A549 (cell line): ENCODE results near the gene ANKDD1A. TPM values are rescaled to one million over a fixed set of nuclear protein-coding genes. Genes with fewer than 3 reads are reported as not detected.
A peak's percentile ranks its signal among the peaks of the same experiment; 100 is the strongest.

Source experiments
- ATAC-seq, 2 experiments: fragments of 200-7000 bp in 1 of 2; fragments of >200 bp in 1 of 2; cut with Nextera tagmentation in 1 of 2; cut with Tn5 transposase in 1 of 2; 3 replicates each; pipeline versions ENCODE4 v1.8.0 to v1.9.1; 2018 to 2020; ENCODE audit warnings: mild to moderate bottlenecking in 1 of 2, moderate library complexity in 1 of 2
- CTCF ChIA-PET: fragments of 300-600 bp; sonication (Branson Sonifier 250); formaldehyde crosslinking; extraction: SDS; loops from one replicate; lab custom pipeline; 2021; ENCODE audit warnings: antibody characterized with exemption, inconsistent platforms; lab: Yijun Ruan, JAX
- POLR2A ChIA-PET: fragments of 350-600 bp; formaldehyde crosslinking; extraction: SDS; loops from one replicate; lab custom pipeline; 2021; ENCODE audit warnings: antibody characterized with exemption, inconsistent platforms; lab: Yijun Ruan, JAX
- DNase-seq, 2 experiments: peaks; one replicate each; pipeline versions ENCODE4 v3.0.0 to v3.0.0-alpha.2; 2011 to 2016; ENCODE audit warnings: low read depth in 1 of 2, low spot score in 1 of 2
- FAIRE-seq: peaks from 2 replicates; lab custom pipeline; 2011; peaks lifted over from hg19 to GRCh38; lab: Jason Lieb, UNC
- H3K27ac ChIP-seq, 2 experiments: fragments of >200 bp; sonication (Bioruptor Twin); formaldehyde crosslinking; 3 replicates each; pipeline ENCODE4 v1.5.1; 2016 to 2017
- H3K4me1 ChIP-seq: fragments of >200 bp; sonication (Bioruptor Twin); formaldehyde crosslinking; 3 replicates; pipeline ENCODE4 v1.6.1; 2016
- H3K4me2 ChIP-seq: fragments of >200 bp; sonication (Bioruptor Twin); formaldehyde crosslinking; 3 replicates; pipeline ENCODE4 v1.6.1; 2016
- H3K4me3 ChIP-seq: fragments of >200 bp; sonication (Bioruptor Twin); formaldehyde crosslinking; 3 replicates; pipeline ENCODE4 v1.5.1; 2016
- H3K9me3 ChIP-seq: fragments of >200 bp; sonication (Bioruptor Twin); formaldehyde crosslinking; 3 replicates; pipeline ENCODE4 v1.6.1; 2016
- CBX8 ChIP-seq: fragments of 200-600 bp; sonication (generic); IDR thresholded peaks from 2 replicates; pipeline ENCODE4 v1.6.1; 2016
- CHD2 ChIP-seq: fragments of 150-350 bp; IDR thresholded peaks from 2 replicates; pipeline ENCODE4 v1.6.1; 2014; ENCODE audit warnings: low read length; ENCODE audit not compliant: partially characterized antibody
- CHD4 ChIP-seq: fragments of 200-600 bp; sonication (generic); IDR thresholded peaks from 2 replicates; pipeline ENCODE4 v1.6.1; 2016; ENCODE audit warnings: antibody characterized with exemption, mild to moderate bottlenecking, borderline replicate concordance
- EHMT2 ChIP-seq: fragments of 200-600 bp; sonication (generic); IDR thresholded peaks from 2 replicates; pipeline ENCODE4 v1.6.1; 2016; ENCODE audit warnings: antibody characterized with exemption, low read depth, mild to moderate bottlenecking, moderate library complexity
- EP300 ChIP-seq, 2 experiments: fragments of >200 bp; sonication (Bioruptor Twin); formaldehyde crosslinking; IDR thresholded peaks; 2 replicates in 1 of 2; 3 replicates in 1 of 2; pipeline ENCODE4 v1.6.1; 2016 to 2017
- KDM1A ChIP-seq: fragments of 200-600 bp; sonication (generic); IDR thresholded peaks from 2 replicates; pipeline ENCODE4 v1.6.1; 2016; ENCODE audit warnings: low read depth, mild to moderate bottlenecking
- KDM5A ChIP-seq: fragments of 200-600 bp; sonication (generic); IDR thresholded peaks from 2 replicates; pipeline ENCODE4 v1.6.1; 2016; ENCODE audit warnings: antibody characterized with exemption, mild to moderate bottlenecking
- MAZ ChIP-seq: fragments of 150-350 bp; IDR thresholded peaks from 2 replicates; pipeline ENCODE4 v1.6.1; 2014; ENCODE audit warnings: antibody characterized with exemption, low read depth, low read length, borderline replicate concordance
- NFE2L2 ChIP-seq: fragments of 150-350 bp; conservative IDR thresholded peaks from 2 replicates; pipeline ENCODE4 v1.6.1; 2014; ENCODE audit warnings: low read length
- PHF8 ChIP-seq: fragments of 200-600 bp; sonication (generic); IDR thresholded peaks from 2 replicates; pipeline ENCODE4 v1.6.1; 2016; ENCODE audit warnings: low read depth, mild to moderate bottlenecking, antibody characterized with exemption, moderate library complexity, borderline replicate concordance
- RCOR1 ChIP-seq: fragments of 150-350 bp; IDR thresholded peaks from 2 replicates; pipeline ENCODE4 v1.6.1; 2014; ENCODE audit warnings: antibody characterized with exemption, low read length, low read depth
- RNF2 ChIP-seq: fragments of 200-600 bp; sonication (generic); IDR thresholded peaks from 2 replicates; pipeline ENCODE4 v1.6.1; 2016; ENCODE audit warnings: low read depth, mild to moderate bottlenecking, antibody characterized with exemption, moderate library complexity, borderline replicate concordance
- SMC3 ChIP-seq: fragments of >200 bp; sonication (Bioruptor Twin); formaldehyde crosslinking; IDR thresholded peaks from 3 replicates; pipeline ENCODE4 v1.6.1; 2018; ENCODE audit warnings: inconsistent platforms
- TP53 ChIP-seq: fragments of 250-450 bp; sonication (Bioruptor Pico); IDR thresholded peaks from 2 replicates; pipeline ENCODE4 v1.5.0; 2021; ENCODE audit warnings: mild to moderate bottlenecking, moderate library complexity
- ZSCAN20 ChIP-seq: fragments of 250-450 bp; sonication (Bioruptor Pico); IDR thresholded peaks from 2 replicates; pipeline ENCODE4 v1.8.0; 2022; ENCODE audit warnings: mild to moderate bottlenecking, moderate library complexity
- WGBS: methylation state at CpG from one replicate; pipeline ENCODE4 v1.1.6; 2017; ENCODE audit errors: missing lambda C conversion rate; 5-methylcytosine and 5-hydroxymethylcytosine counted together
- polyA plus RNA-seq, 4 experiments: library from polyadenylated mRNA; depleted of rRNA in 3 of 4; stranded (reverse); fragments of >200 nt; fragmentation: RNase III in 1 of 4; extraction: RNeasy Plus Mini Kit Qiagen cat#74134 plus additional on column Dnase treatment in 1 of 4; gene quantifications; 2 replicates in 3 of 4; 3 replicates in 1 of 4; pipeline ENCODE4 v1.2.3, GENCODE V29; 2011 to 2017
- TF ChIP-seq, protein P1 (sequence below): fragments of >200 bp; sonication (Bioruptor Twin); formaldehyde crosslinking; IDR thresholded peaks from 3 replicates; pipeline ENCODE4 v1.5.1; 2016
- TF ChIP-seq, protein P2 (sequence below): IDR thresholded peaks from 2 replicates; pipeline ENCODE4 v1.6.1; 2012
- TF ChIP-seq, protein P3 (sequence below): fragments of >200 bp; sonication (Bioruptor Twin); formaldehyde crosslinking; IDR thresholded peaks from 3 replicates; pipeline ENCODE4 v1.6.1; 2016

ANKDD1A gene
- polyA plus RNA-seq, 2 of the 4 experiments (the other 2 are of a cell fraction) = 2.7 to 2.8 TPM

DNA sequence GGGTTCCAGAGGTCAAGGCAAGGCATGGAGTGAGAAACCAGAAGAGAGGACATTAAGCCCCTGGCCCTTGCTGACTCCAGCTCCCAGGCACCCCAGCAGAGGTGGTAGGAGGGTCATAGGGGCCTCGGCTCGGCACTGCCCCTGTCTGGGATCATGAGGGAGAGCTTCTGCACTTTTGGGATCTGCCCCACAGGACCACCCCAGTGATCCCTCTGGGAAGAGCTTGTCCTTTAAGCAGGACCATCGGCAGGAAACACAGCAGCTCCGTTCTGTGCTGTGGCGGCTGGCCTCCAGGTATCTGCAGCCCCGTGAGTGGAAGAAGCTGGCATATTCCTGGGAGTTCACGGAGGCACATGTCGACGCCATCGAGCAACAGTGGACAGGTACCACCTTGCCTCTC lies 35.5 kb downstream of the ANKDD1A start:
- H3K9me3 ChIP-seq = no peaks in the 10 kb centered on the region
- FAIRE-seq (no peak), DNase-seq (no peak), ATAC-seq (peak in 1 of 2 experiments; percentile 12; a peak in 3 of 6 replicates)
- ChIA-PET POLR2A (no interaction called here), CTCF (interaction anchor here (0.7 kb wide), 1 partner anchor 9 kb away, joined by 3 read pairs; no protein-coding TSS in a partner anchor)
- H3K4me3 ChIP-seq = no peak overlapping the region
- H3K4me2 ChIP-seq = no peak overlapping the region
- TF ChIP-seq, protein P1, sequence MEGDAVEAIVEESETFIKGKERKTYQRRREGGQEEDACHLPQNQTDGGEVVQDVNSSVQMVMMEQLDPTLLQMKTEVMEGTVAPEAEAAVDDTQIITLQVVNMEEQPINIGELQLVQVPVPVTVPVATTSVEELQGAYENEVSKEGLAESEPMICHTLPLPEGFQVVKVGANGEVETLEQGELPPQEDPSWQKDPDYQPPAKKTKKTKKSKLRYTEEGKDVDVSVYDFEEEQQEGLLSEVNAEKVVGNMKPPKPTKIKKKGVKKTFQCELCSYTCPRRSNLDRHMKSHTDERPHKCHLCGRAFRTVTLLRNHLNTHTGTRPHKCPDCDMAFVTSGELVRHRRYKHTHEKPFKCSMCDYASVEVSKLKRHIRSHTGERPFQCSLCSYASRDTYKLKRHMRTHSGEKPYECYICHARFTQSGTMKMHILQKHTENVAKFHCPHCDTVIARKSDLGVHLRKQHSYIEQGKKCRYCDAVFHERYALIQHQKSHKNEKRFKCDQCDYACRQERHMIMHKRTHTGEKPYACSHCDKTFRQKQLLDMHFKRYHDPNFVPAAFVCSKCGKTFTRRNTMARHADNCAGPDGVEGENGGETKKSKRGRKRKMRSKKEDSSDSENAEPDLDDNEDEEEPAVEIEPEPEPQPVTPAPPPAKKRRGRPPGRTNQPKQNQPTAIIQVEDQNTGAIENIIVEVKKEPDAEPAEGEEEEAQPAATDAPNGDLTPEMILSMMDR = no peak
- TF ChIP-seq RCOR1 (no peak), RNF2 (no peak), TP53 (CRISPR knock-in tag) (no peak), CHD4 (no peak), ZSCAN20 (CRISPR knock-in tag) (no peak), EHMT2 (no peak), CBX8 (no peak), CHD2 (no peak)
- TF ChIP-seq, protein P2, sequence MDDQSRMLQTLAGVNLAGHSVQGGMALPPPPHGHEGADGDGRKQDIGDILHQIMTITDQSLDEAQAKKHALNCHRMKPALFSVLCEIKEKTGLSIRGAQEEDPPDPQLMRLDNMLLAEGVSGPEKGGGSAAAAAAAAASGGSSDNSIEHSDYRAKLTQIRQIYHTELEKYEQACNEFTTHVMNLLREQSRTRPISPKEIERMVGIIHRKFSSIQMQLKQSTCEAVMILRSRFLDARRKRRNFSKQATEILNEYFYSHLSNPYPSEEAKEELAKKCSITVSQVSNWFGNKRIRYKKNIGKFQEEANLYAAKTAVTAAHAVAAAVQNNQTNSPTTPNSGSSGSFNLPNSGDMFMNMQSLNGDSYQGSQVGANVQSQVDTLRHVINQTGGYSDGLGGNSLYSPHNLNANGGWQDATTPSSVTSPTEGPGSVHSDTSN = no peak
- TF ChIP-seq, protein P3, sequence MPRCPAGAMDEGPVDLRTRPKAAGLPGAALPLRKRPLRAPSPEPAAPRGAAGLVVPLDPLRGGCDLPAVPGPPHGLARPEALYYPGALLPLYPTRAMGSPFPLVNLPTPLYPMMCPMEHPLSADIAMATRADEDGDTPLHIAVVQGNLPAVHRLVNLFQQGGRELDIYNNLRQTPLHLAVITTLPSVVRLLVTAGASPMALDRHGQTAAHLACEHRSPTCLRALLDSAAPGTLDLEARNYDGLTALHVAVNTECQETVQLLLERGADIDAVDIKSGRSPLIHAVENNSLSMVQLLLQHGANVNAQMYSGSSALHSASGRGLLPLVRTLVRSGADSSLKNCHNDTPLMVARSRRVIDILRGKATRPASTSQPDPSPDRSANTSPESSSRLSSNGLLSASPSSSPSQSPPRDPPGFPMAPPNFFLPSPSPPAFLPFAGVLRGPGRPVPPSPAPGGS = no peak
- 83% methylated on average over 10 of the region's 10 CpGs for WGBS
- no peak overlapping the region for H3K27ac ChIP-seq
- no peaks in the 10 kb centered on the region for H3K4me1 ChIP-seq

DNA sequence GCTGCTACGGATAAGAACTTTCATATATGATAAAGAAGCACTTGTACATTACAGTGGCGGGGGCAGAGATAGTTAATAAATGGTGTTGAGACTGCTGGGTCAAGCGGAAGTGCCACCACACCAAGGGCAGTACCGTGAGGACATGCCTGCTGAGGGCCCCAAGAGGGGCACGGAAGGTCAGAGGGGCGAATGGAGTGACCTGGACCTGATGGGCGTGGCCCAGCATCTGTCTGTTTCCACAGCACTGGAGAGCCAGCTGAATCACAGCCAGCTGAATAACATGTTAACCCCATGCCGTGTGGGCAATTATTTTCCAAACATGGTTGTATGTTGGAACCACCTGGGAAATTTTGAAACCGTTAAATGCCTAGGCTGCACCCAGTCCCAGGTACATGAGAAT lies 37.2 kb downstream of the ANKDD1A start:
- Histone ChIP-seq H3K4me1 (no peaks in the 10 kb centered on the region), H3K4me3 (no peak overlapping the region), H3K4me2 (no peak overlapping the region), H3K27ac (no peak overlapping the region), H3K9me3 (no peaks in the 10 kb centered on the region)
- ChIA-PET CTCF (interaction anchor here (0.7 to 1.2 kb wide), 3 partner anchors 38 to 115 kb away, joined by 3 read pairs; no protein-coding TSS in a partner anchor), POLR2A (no interaction called here)
- DNase-seq (no peak), ATAC-seq (peak; percentile 10 to 15; a peak in 2 of 6 replicates), FAIRE-seq (no peak)
- WGBS = 80% methylated on average over 9 of the region's 9 CpGs
- TF ChIP-seq RNF2 (no peak), PHF8 (no peak), MAZ (no peak), NFE2L2 (no peak), SMC3 (no peak), EP300 (IDR thresholded peaks at IDR 0.05) (no peak), KDM5A (no peak), ZSCAN20 (CRISPR knock-in tag) (no peak), KDM1A (no peak), CBX8 (no peak)
- TF ChIP-seq, protein P3 = no peak
